Neuron (in vitro differentiated cells): ENCODE measurements around the gene CRACDL.
"Not testable (repeated sequence)": the region's sequence is repeated elsewhere in the genome, so short reads cannot be mapped to it uniquely, and the experiment has no call there.

Experiments used
- H2AFZ ChIP-seq: one replicate; pipeline ENCODE4 v1.6.1; 2013; ENCODE audit warnings: low read depth, mild to moderate bottlenecking, inconsistent platforms, low read length, moderate library complexity
- H3K27me3 ChIP-seq: one replicate; pipeline ENCODE4 v1.6.1; 2013; ENCODE audit warnings: low read length; ENCODE audit not compliant: insufficient read depth
- H3K36me3 ChIP-seq: one replicate; pipeline ENCODE4 v1.6.1; 2013; ENCODE audit warnings: low read length; ENCODE audit not compliant: insufficient read depth
- H3K4me1 ChIP-seq: one replicate; pipeline ENCODE4 v1.6.1; 2013; ENCODE audit warnings: low read length; ENCODE audit not compliant: insufficient read depth
- H3K4me3 ChIP-seq: 2 replicates; pipeline ENCODE4 v1.5.1; 2013; ENCODE audit warnings: mild to moderate bottlenecking, low read length, moderate library complexity
- H3K9me3 ChIP-seq: one replicate; pipeline ENCODE4 v1.6.1; 2013; ENCODE audit warnings: low read length

CRACDL gene

DNA sequence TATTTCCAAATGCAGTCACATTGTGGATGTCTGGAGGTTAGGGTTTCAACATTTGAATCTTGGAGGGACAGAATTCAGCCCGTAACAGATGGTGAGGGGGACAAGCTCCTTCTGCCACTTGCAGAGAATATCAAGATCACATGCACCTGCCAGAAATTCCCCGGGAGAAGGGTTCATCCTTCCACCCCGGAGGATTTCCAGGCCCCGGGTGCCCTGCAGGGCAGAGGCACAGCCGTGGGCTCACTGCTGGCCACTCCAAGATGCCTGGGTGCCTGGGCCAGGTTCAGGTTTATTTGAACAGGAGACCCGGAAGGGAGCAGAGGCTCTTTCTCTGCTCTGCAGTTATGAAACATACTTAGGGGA lies 166.9 kb downstream of the CRACDL start:
- Histone ChIP-seq H3K36me3 (no peaks in the 10 kb centered on the region), H3K4me3 (no peak overlapping the region), H3K27me3 (peaks cover 4% of the 10 kb centered on the region), H3K4me1 (peaks cover 3% of the 10 kb centered on the region), H3K9me3 (no peaks in the 10 kb centered on the region), H2AFZ (no peak overlapping the region)

DNA sequence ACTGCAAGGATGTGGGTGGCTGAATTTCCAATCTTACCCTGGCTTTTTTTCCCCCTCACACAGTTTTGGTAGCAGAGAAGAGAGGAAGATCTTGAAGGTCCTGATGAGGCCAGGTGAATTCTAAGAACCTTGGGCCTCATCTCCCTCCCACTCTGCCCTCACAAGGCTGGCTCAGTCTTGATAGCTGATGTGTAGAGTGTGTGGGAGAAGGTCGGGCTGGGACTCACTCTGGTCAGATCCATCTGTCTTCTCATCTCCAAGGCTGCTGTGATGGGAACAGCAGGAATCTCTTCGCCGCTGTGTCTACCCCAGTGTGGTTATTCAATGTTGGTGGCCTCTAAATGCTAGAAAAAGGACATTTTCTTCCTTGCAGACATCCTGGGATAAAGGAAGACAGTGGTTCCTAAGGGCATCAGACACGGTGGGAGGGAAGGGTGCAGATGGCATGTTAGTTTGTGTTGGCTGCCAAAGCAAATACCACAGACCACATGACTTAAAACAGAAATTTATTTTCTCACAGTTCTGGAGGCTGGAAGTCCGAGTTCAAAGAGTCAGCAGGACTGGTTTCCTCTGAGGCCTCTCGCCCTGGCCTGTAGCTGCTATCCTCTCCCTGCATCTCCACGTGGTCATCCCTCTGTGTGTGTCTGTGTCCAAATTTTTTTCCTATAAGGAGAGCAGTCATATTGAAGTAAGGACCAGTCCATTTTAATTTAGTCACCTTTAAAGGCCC lies 167.5 kb downstream of the CRACDL start:
- Histone ChIP-seq H3K4me3 (no peak overlapping the region), H3K36me3 (no peaks in the 10 kb centered on the region), H3K27me3 (peaks cover 4% of the 10 kb centered on the region), H2AFZ (no peak overlapping the region), H3K9me3 (no peaks in the 10 kb centered on the region), H3K4me1 (peaks cover 3% of the 10 kb centered on the region)

DNA sequence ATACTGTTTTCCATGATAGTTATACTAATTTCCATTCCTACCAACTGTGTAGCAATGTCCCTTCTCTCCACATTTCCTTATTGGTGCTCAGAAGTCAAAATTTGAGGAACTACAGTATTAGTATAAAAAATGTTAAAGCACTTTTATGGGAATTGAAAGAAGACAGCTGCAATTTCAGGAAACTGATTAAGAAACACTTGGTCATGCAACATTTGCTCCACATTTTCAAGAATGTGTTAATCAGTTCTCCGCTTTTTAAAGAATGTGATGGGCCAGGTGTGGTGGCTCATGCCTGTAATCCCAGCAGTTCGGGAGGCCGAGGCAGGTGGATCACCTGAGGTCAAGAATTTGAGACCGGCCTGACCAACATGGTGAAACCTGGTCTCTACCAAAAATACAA lies 171.5 kb downstream of the CRACDL start:
- no peak overlapping the region for H3K4me3 ChIP-seq
- no peak overlapping the region for H2AFZ ChIP-seq
- H3K9me3 ChIP-seq = no peaks in the 10 kb centered on the region
- H3K4me1 ChIP-seq = no peaks in the 10 kb centered on the region
- H3K27me3 ChIP-seq = peaks cover 4% of the 10 kb centered on the region
- H3K36me3 ChIP-seq = no peaks in the 10 kb centered on the region

DNA sequence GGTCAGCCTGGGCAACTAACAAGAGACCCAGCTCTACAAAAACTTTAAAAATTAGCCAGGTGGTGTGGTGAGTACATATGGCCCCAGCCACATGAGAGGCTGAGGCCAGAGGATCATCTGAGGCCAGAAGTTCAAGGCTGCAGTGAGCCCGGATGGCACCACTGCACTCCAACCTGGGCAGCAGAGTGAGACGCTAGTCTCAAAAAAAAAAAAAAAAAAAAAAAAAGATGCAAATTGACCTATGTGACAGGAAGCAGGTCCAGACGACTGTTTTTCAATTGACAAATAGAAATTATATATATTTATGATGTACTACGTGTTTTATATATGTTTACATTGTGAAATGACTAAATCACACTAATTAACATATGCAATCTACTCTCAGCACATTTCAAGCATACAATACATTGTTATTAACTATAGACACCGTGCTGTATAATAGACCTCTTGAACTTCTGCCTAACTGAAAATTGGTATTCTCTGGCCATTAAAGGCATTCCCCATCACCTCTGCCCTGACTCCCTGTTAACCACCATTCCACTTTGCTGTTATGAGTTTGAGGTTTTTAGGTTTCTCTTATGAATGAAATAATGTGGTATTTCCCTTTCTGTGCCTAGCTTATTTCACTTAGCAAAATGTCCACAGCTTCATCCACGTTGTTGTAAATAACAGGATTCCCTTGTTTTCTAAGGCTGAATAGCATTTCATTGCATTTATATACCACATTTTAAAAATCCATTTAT lies 172.6 kb downstream of the CRACDL start:
- Histone ChIP-seq H3K4me3 (no peak overlapping the region), H3K27me3 (peaks cover 4% of the 10 kb centered on the region), H2AFZ (no peak overlapping the region), H3K9me3 (no peaks in the 10 kb centered on the region), H3K36me3 (no peaks in the 10 kb centered on the region), H3K4me1 (no peaks in the 10 kb centered on the region)

DNA sequence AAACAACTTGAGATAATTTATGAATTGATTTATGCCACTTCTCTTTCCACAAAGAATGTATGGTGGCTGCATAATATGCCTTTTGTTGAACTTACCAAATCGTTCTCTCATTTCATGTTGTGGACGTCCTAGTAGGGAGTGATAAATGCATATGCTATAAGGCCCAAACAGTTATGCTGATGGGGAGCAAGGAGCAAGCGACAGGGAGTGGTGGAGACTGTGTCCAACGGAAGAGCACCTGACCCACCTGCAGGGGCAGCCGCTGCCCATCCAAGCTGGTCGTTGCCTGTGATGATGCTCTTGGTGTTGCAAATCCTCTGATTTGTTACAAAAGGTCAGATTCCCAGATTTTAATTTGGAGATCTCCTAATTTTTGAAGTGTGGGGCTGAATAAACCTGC lies 174.1 kb downstream of the CRACDL start:
- H3K36me3 ChIP-seq = no peaks in the 10 kb centered on the region
- H3K27me3 ChIP-seq = no peaks in the 10 kb centered on the region
- no peak overlapping the region for H3K4me3 ChIP-seq
- no peaks in the 10 kb centered on the region for H3K4me1 ChIP-seq
- H2AFZ ChIP-seq = no peak overlapping the region
- H3K9me3 ChIP-seq = no peaks in the 10 kb centered on the region

DNA sequence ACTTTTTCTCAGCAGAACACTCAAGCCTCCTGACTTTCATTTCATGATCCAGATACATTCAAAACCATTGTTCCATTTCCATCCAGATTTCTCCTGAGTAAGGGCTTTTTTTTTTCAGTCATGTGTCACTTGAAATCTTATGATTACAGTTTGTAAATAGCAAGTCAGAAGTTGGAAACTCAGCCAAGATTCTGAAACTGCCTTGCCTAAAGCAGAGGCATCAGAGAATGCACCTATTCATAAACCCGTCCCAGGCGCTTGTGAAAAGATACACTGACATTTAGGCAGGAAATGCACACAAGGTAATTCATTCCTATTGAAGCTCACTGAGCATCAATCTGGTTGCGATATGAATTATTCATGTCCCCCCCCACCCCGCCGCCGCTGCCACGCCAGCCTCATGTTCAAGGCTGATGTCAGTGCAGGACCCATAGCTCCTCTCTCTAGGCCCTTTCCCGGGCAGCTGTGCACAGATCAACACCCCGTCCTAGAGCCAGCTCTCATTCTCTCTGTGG lies 174.7 kb downstream of the CRACDL start:
- H3K9me3 ChIP-seq = no peaks in the 10 kb centered on the region
- no peak overlapping the region for H3K4me3 ChIP-seq
- H2AFZ ChIP-seq = no peak overlapping the region
- no peaks in the 10 kb centered on the region for H3K4me1 ChIP-seq
- no peaks in the 10 kb centered on the region for H3K27me3 ChIP-seq
- no peaks in the 10 kb centered on the region for H3K36me3 ChIP-seq

DNA sequence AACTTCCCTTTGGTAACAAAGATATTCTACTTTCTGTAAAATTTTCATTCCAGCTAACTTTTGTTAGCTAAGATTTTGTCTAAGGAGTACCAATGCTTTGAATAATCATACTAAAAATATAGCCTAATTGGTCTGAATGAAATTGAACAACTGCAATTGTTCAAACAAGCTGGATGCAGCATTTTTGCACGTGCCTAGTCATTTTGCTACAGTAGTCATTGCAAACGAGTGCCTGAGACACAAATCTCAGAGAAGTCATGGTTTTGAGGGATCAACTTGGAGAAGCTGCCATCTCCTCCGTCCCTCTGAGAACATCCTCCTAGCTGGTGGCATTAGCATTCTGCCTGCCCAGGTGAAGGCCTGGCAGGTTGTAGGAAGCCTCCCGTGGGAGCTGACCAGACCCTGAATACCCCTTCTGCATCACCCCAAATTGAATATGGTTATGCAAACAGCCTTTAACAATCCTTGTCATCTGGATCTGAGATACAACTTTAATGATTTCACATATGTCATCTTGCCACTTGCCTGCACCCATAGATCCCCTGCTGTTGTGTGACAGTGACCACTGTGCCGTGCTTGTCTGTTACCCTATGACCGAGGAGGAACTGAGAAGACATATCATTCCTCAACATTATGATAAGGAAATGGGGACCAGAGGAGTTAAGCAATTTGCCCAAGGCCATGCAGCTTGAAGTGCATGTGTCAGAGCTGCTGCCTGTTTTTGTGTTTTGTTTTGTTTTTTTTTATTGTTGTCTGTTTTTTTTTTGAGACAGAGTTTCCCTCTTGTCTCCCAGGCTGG lies 176.0 kb downstream of the CRACDL start:
- no peak overlapping the region for H3K4me3 ChIP-seq
- H2AFZ ChIP-seq = no peak overlapping the region
- H3K9me3 ChIP-seq = no peaks in the 10 kb centered on the region
- no peaks in the 10 kb centered on the region for H3K4me1 ChIP-seq
- no peaks in the 10 kb centered on the region for H3K27me3 ChIP-seq
- no peaks in the 10 kb centered on the region for H3K36me3 ChIP-seq

DNA sequence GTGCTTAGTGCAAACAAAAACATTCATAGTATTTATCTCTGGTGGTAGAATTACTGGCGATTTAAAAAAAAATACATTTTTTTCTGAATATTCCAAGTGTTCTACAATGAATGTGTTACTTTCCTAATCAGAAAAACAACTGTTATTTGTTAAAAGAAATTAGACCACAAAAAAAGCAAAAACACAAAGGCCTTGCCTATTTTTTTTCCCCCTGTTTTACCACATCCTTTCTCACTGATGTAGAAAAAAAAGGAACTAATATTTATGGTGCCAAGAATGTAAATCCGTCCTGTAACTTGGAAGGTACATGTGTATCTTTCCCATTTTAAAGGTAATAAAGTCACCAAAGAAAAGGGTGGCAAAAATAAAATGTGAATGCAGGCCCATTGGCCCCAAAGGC lies 176.7 kb downstream of the CRACDL start:
- Histone ChIP-seq H2AFZ (no peak overlapping the region), H3K4me1 (no peaks in the 10 kb centered on the region), H3K27me3 (no peaks in the 10 kb centered on the region), H3K9me3 (no peaks in the 10 kb centered on the region), H3K36me3 (no peaks in the 10 kb centered on the region), H3K4me3 (no peak overlapping the region)

DNA sequence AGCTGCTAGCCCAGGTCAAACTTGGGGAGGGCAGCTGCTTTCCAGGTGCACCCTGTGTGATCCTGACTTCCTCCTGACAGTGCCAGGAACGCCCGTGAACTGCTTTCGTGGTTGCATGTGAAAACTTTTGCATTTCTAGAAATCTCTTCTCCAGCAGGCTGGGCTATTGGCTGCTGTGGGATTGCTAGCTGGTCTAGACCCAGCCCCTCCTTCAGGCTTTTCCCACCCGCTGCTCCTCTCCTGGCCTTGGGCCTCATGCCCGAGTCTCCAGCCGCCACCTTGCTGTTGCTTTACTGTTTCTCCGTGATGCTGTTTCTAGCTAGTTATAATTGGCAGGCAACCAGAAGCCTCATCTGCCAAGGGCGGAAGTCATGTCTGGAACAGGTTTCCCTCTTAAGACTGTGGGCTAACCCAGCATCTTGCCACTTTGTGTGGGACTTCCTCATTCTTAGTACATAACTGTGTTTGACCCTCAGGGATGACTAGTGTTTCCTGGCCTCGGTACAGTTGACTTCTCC lies 178.1 kb downstream of the CRACDL start:
- Histone ChIP-seq H2AFZ (no peak overlapping the region), H3K4me1 (no peaks in the 10 kb centered on the region), H3K27me3 (no peaks in the 10 kb centered on the region), H3K9me3 (no peaks in the 10 kb centered on the region), H3K36me3 (no peaks in the 10 kb centered on the region), H3K4me3 (no peak overlapping the region)

DNA sequence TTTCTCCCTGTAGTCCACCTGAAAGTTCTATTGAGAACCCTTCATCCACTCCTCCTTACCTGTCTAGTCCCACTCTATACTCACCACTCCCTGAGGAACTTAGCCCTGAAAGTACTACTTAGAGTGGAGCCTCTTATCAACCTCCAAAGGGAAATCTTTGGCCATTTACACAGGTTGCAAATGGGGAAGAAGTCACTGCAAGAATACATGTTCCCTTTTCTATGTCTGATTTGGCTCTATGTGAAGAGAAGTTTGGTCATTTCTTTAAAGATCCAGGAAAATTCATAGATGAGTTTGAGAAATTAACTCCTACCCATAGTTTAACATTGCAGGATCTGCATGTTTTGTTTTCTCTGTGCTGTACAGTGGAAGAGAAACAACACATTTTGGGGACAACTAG lies 182.2 kb downstream of the CRACDL start:
- no peaks in the 10 kb centered on the region for H3K9me3 ChIP-seq
- H3K4me1 ChIP-seq = no peaks in the 10 kb centered on the region
- H2AFZ ChIP-seq = no peak overlapping the region
- H3K4me3 ChIP-seq = no peak overlapping the region
- H3K27me3 ChIP-seq = peaks cover 3% of the 10 kb centered on the region
- no peaks in the 10 kb centered on the region for H3K36me3 ChIP-seq

DNA sequence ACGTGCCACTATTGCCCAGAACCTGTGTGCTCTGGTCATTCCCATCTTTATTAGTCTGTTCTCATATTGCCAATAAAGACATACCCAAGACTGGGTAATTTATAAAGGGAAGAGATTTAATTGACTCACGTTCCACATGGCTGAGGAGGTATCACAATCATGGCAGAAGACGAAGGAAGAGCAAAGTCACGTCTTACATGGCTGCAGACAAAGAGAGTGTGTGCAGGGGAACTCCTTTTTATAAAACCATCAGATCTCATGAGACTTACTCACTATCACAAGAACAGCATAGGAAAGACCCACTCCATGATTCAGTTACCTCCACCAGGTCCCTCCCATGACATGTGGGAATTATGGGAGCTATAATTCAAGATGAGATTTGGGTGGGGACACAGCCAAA lies 183.3 kb downstream of the CRACDL start:
- not testable (repeated sequence) for H3K4me1 ChIP-seq, H3K27me3 ChIP-seq, H2AFZ ChIP-seq, H3K4me3 ChIP-seq, H3K36me3 ChIP-seq, H3K9me3 ChIP-seq

DNA sequence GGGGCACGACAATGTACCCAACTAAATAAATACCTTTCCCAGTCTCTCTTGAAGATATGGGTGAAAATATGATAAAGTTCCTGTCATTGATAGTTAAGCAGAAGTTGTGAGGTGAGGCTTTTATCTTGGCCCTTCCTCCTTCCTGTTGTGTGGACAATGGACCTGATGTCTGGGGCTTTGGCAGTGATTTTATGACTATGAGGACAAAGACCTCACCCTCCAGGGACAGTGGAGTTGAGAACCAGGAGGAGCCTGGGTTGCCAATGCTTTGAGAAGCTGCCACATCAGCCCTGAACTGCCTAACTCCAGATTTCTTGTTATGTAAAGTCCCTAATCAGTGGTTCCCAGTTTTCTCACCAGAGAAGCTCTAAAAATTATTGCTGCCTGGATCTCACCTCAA lies 184.3 kb downstream of the CRACDL start:
- Histone ChIP-seq H2AFZ (no peak overlapping the region), H3K4me1 (no peaks in the 10 kb centered on the region), H3K4me3 (no peak overlapping the region), H3K27me3 (peaks cover 3% of the 10 kb centered on the region), H3K9me3 (no peaks in the 10 kb centered on the region), H3K36me3 (no peaks in the 10 kb centered on the region)
